GM19328 (cell line): ENCODE results near the gene CPTP.

ENCODE experiments used
- ATAC-seq: cut with Tn5 transposase; IDR thresholded peaks from one replicate; pipeline ENCODE4 v1.9.1; 2021; ENCODE audit warnings: mild to moderate bottlenecking, moderate library complexity; ENCODE audit not compliant: unreplicated experiment

Gene CPTP

GRCh38 chr1:1332774-1333480 is 8.3 kb downstream of the CPTP start:
- no peak for ATAC-seq

GRCh38 chr1:1333551-1334241 is 9.1 kb downstream of the CPTP start:
- ATAC-seq: no peak

- ATAC-seq: no peak
Measured at GRCh38 chr1:1334835-1335234, 10.2 kb downstream of the CPTP start.

- ATAC-seq: no peak
Measured at GRCh38 chr1:1335283-1335682, 10.7 kb downstream of the CPTP start.

- no peak for ATAC-seq
Measured at GRCh38 chr1:1335792-1336248, 11.2 kb downstream of the CPTP start.

- ATAC-seq: no peak
Measured at GRCh38 chr1:1336446-1336845, 11.8 kb downstream of the CPTP start.

GRCh38 chr1:1336931-1337792 is 12.6 kb downstream of the CPTP start:
- no peak for ATAC-seq

GRCh38 chr1:1337793-1338147 is 13.2 kb downstream of the CPTP start:
- ATAC-seq: no peak

GRCh38 chr1:1338278-1338677 is 13.7 kb downstream of the CPTP start:
- no peak for ATAC-seq

- no peak for ATAC-seq
Measured at GRCh38 chr1:1340185-1340584, 15.6 kb downstream of the CPTP start.

GRCh38 chr1:1340791-1341548 is 16.4 kb downstream of the CPTP start:
- no peak for ATAC-seq

- ATAC-seq: no peak
Measured at GRCh38 chr1:1341549-1342021, 17.0 kb downstream of the CPTP start.

- no peak for ATAC-seq
Measured at GRCh38 chr1:1342061-1342562, 17.5 kb downstream of the CPTP start.

- ATAC-seq: no peak
Measured at GRCh38 chr1:1342584-1343115, 18.0 kb downstream of the CPTP start.

- no peak for ATAC-seq
Measured at GRCh38 chr1:1343811-1344421, 19.3 kb downstream of the CPTP start.

GRCh38 chr1:1344655-1345361 is 20.2 kb downstream of the CPTP start:
- ATAC-seq: no peak

GRCh38 chr1:1345384-1345783 is 20.8 kb downstream of the CPTP start:
- no peak for ATAC-seq

- ATAC-seq: no peak
Measured at GRCh38 chr1:1345860-1346500, 21.4 kb downstream of the CPTP start.

GRCh38 chr1:1346501-1346890 is 21.9 kb downstream of the CPTP start:
- ATAC-seq: no peak
